Measurements from ENCODE around the gene IMPA2. TPM values are rescaled to one million over a fixed set of nuclear protein-coding genes. Genes with fewer than 3 reads are reported as not detected.
"Not testable (repeated sequence)": the region's sequence is repeated elsewhere in the genome, so short reads cannot be mapped to it uniquely, and the experiment has no call there.

Gene IMPA2
- total RNA-seq, 1 donor from 2014 or later, result 6.1 TPM

DNA sequence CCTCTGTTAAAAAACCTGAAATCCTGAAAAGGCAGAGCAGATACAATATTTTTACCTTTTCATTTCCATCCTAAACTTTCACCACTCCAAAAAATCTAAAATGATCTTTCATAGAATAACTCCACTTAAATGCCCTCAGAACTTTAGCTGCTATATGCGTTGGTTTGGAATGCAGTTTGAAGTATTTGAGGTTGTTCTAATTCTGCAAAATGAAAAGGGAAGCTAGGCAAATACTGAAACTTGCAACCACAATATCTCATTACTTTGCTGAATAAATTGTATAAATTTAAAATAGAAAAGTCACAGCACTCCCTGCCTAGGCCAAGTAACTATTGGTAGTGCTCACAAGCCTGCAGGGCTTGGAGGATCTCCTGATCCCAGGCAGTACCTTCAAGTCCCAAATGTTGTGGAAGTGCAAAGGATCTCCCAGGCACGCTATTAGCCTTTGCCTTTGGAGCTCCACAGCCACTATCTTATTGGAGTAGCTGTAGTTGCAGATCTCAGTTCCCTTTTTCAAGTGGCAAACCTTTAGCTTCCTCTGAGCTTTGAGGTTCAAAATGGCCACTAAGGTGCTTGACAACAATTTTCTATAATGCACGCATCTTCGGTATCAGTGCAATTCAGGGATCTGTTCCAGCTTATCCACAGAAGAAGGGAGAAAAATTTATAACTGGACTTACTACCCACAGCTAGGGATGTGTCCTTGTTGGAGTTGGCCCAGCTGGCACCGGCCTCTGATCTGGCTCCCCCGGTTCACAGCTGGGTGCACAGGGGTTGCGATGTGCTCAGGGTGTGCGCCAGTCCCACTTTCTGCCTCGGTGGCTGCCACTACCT is 68.9 kb downstream of the IMPA2 start:
- no peak for DNase-seq

DNA sequence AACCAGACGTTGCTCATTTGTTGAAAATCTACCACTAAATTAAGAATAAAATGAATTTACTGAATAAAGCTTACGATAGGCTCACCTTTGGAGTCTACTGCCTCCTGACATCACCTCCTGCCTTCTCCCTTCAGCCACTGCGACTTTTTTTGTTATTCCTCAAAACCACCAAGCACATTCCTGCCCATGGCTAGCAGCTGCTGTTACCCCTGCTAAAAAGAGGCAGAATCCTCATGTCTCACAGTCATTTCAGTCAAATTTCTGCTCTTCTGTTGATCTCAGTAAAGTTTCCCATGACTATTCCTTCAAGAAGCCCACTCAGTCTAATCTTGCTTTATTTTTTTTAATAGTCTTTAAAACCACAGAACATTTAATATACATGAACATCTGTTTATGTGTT is 71.6 kb downstream of the IMPA2 start:
- DNase-seq, result no peak

DNA sequence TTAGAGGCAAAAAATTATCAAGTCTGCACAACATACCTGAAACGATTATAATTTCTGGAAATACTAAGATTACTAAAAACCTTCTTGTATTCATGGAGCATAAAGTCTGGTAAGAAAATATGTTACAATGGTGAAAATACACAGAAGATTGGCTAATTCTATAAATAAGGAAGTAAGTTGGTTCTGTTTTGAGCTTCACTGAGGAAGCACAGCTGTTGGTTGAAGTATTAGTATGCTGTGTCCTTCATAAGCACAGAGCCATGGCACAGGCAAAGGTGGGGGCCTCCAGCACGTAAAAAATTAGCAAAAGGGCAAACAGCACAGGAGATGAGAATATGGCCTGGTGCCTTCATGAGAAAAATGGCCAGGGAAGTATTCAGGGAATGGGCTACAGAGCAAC is 72.0 kb downstream of the IMPA2 start:
- no peak for DNase-seq

DNA sequence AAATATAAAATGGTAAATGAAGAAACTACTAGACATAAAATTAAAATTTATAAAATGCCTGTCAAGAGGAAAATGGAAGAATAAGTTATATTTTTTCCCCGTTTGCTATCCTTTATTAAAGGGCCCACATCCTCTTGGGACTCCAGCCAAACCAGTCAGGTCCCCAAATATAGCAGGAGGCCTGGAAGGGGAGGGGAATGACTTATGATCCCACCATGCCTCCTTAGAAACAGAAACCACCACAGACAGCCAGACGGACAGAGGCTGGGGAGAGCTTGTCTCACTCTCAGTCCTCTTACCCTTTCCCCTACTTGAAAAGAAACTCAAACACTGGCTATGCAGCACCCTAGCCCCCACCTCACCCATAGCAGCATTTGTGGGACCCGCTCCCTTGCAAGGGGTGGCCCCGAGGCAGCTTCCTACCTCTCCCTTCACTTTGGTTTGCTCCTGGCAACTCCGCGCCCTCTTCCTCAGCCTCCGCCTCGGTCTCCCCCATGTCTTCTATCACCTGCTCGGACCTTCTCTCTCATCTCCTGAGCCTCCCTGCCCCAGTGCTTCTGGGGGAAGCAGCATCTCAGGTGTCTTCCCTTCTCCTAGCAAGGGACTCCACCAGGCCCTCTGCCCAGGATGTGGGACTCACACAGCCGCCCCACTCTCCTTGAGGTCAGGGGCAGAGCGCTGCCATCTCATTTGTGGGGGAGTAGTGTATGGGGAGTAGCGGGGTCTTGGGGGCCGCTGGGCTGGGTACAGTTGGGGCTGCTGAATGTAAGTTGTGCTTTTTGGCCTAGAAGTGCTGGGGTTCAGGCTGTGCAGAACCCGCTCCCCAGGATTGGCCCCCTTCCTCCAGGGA is 75.0 kb downstream of the IMPA2 start:
- DNase-seq, result no peak

DNA sequence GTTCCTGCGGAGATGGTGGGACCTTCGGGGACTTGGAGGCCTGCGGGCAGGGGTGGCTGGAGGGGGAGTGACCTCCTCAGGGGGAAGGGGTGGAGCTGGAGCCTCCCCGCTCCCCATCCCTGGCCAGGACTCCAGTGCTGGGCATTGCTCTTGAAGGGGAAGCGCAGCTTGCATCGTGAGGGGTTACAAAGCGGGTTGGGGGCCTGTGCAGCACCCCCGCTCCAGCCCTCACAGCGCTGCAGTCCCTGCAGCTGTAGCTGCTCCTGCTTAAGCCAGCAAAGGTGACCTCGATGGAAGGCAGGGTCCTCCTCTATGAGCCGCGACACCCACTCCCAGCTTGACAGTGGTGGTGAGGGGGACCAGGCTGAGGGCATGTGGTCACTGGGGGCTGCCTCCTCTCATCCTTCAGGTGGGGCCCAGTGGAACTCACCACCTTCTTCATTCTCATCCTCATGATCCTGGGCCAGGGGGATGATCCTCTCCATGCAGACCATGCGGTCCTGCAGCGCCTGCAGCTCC is 75.6 kb downstream of the IMPA2 start:
- no peak for DNase-seq

DNA sequence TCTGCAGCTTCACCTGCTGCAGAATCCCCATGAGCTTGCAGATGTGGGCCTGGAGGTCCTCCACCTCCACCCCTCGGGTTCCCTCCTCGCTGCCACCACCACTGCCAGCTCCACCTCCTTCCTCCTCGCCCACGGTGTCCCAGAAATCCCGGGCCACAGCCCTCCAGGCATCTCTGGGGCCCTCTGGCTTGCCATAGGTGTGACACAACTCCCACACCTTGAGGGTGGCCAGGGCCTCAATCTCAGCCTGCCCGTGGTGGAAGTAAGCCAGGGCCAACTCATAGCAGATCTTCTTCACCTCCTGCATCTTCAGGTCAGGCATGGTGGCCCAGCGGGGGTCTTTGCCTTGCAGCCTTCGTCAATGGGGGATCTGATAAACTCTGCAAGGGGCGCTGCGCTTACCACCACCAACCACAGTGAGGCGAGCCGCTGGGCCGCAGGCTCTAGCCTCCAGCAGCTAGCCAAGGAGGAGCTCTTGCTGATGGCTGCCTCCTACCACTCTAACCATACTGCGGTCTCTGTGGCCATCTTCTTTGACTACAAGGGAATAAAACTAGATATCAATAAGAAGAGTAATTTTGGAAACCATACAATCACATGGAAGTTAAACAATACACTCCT is 76.2 kb downstream of the IMPA2 start:
- no peak for DNase-seq

DNA sequence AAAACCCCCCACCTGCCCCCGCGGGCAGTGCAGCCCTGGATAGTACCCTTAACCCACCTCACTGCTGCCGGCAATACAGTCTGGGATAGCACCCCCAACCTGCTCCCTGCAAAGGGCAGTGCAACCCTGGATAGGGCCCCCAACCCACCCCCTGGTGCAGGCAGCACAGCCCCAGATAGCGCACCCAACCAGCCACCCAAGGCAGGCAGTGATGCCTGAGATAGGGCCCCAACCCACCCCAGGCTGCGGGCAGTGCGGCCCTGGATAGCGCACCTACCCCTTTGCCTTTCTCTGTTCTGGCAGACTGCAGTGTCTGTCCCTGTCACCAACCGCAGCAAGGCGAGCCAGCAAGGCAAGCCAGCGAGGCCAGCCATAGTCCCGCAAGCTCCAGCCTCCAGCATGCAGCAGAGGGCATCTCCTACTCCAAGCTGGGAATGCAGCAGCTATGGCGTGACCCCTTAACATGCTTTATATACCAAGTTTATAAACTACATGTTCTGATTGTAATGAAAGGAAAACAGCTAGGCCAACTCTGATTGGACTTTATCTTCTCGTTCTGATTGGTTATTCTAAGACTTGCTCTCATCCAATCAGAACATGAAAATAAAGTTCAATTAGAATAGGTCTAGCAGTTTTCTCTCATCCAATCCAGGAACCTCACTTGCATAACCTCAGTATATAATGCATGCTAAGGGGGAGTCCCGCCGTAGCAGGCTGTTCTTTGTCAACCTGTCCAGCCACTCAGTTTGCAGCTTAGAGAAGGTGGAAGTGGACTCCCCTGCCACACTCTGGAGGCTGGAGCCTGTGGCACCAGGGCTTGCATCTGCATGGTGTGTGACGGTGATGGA is 78.3 kb downstream of the IMPA2 start:
- no peak for DNase-seq

DNA sequence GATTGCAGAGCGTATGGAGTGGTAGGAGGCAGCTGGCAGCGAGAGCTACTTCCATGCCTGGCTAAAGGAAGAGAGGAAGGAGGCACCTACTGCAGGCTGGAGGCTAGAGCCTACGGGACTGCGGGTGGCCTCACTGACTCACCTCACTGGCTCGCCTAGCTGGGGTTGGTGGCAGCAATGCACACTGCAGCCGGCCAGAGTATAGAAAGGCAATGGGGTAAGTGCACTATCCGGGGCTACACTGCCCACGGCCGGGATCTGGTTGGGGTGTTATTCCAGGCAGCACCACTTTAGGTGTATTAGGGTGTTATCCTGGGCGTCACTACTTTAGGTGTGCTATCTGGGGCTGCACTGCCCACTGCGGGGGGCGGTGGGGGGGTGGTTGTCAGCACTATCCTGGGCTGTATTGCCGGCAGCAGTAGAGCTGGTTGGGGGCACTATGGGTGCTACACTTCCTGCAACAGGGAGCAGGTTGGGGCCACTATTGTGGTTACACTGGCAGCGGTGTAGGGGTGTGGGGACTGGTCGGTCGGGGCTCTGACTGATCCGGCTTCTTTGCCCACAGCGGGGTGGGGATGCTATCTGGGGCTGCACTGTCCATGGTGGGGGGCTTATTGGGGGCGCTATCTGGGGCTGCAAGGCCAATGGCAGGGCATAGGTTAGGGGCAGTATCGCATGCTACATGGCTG is 79.0 kb downstream of the IMPA2 start:
- DNase-seq, result no peak

DNA sequence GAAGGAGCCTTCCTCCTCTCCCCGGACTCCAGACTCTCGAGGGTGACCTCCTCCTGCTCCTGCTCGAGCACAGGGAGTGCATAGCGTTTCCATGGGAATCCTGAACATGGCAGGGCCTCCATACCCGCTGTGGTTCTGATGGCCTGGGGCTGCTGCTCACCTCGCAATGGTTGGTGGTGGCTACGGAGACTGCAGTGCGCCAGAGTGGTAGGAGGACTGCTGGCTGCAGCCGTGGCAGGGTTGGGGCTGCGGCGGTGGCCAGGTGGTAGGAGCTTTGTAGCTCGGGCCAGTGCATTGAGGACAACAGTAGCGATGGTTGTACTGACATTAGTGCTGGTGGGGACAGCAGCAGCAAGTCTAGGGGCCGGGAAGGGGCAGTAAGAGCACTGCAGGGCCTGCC is 80.4 kb downstream of the IMPA2 start:
- DNase-seq, result no peak

DNA sequence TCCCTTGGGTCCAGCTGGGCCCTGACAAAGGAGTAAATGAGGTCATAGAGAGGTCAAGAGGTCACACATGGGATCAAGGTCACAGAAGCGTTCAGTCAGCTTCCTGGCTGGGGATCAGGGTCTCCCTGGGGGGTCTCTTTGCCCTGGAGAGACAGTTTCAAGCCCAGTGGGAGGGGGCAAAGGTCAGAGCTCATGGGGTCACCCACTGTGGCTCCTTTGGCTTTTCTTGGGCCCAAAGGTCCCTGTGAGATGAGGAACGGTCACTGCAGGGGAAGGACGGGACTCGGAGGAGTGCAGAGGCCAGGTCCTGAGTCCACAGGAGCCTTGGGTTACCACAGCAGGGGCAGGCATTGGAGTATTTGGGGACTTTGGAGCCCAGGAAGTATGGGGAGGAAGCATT is 81.7 kb downstream of the IMPA2 start:
- DNase-seq, result no peak

DNA sequence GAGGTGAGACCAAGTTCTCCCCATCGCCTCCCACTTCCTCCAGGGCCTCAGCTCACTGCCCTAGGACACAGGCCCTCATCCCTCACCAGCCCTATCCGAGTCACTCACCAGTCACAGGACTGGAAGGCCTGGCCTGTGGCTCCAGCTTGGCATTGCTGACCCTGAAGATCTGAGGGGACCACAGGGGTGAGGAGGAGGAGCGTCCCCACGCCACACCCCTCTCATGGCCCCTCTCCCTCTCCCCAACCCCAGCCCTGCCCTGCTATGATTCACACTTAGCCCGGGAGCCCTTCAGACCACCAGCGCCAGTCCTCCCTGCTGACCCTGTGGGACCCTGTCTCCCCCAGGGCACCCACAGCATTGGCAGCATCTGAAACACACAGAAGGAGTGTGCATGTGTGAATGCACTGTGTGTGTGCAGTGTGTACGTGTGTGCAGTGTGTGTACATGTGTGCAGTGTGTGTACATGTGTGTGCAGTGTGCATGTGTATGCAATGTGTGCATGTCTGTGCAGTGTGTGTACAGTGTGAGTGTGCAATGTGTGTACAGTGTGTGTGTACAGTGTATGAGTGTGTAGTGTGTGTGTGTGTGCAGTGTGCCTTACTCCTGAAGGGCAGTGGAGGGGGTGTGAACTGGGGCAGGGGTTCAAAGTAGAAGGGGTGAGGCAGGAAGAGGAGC is 82.9 kb downstream of the IMPA2 start:
- DNase-seq, result no peak

DNA sequence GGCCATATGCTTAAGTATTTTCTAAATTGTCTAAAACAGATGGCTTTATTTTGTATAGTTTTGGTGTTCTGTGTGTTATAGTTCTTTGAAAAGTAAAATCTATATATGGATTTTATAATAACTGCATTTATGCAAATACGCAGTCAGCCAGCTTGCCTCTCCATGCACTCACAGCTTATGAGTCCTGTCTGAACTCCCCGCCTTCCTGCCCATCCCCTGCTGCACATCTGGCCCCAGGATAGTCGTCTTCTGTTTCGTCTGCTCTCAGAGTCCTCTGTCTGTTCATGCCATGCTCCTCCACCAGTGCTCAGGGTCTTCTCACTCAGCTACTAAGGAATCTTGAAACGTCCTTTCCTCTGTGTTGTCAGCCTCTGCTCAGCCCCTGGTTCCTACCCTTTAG is 84.1 kb downstream of the IMPA2 start:
- DNase-seq, result no peak

DNA sequence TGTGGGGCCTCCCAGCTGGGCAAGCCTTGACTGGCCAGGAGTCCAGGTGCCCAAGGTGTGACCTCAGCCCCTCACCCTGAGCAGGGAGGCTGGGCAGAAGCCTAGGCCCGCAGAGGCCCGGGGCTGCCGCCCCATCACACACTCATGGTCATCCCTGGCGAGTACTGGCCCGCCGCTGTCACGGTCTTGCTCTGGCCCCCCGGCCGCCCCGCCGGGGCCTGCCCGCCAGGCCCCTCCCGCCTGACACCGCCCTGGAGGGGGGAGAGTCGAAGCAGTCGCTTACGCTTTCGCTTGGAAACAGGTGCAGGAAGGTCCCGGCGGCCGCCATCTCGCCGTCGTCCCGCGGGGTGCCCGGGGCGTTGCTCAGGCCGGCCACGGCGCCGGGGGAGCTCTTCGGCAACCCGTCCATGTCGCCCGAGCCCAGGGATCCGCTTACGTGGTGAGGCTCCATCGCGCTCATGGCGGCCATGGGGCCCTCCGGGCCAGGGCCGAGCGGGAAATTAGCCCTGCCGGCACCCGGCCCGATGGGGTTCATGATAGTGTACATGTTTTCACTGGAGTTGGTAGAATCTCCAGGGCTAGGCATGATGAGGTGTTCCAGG is 85.7 kb downstream of the IMPA2 start:
- DNase-seq, result no peak

DNA sequence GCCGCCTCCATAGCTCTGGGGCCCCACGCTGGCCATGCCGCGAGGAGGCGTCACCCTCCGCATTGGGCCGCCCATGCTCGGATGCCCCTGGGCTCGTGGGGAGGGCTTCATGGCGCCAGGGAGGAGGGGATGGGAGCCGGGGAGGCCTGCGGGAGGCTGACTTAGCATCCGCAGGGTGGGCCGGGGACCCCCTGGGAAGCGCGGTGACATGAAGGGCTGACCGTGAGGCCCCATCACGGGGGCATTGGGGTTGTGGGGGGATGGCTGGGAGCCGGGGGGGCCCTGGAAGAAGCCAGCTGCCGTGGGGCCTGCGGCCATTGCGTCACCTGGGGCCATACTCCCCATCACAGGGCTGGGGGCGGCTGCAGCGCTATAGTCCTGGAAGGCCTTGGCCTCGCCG is 86.4 kb downstream of the IMPA2 start:
- DNase-seq, result no peak

DNA sequence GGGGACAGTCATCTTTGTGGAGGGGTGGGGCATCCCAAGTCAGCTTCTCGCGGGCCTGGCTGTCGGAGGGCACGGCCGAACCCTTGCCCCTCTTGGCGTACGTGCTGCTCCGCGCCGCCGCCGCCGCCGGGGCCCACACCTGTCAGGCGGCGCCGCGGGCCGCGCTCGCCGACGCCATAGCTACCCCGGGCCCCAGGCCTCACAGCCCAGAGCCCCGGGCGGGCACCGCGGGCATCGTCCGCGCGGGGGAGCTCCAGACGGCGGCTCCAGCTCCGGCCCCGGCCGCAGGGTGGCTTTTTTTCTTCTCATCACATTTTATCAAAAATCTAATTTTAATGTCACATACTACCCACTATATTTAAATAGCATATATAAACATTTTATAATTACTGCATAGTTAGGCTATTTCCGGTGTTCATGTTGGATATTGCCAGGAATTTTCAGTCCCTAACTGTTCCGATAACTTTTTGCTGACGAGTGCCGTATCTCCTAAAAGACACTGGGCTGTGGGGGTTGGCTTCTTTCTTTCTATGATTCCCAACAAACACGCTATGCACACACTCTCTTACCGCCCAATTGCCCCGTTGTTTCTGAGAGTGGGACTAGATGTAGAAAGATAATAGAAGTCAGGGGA is 87.1 kb downstream of the IMPA2 start:
- not testable (repeated sequence) for DNase-seq

DNA sequence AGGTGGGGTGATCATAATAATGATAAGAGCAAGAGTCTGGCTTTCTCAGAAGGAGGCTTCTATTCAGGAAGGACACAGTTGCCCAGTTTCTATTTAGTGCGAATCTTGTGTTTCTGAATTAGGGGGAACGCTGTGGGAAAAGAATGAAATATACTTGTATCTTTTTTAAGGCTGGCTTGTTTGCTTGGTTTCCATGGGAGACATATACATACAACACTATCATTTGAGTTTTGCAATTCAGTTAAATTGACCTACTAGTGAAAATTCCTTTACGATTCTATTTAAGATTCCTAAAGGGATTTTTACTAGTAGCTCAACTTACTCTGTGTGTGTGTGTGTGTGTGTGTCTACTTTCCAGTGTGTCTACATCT is 87.6 kb downstream of the IMPA2 start:
- DNase-seq, result no peak

DNA sequence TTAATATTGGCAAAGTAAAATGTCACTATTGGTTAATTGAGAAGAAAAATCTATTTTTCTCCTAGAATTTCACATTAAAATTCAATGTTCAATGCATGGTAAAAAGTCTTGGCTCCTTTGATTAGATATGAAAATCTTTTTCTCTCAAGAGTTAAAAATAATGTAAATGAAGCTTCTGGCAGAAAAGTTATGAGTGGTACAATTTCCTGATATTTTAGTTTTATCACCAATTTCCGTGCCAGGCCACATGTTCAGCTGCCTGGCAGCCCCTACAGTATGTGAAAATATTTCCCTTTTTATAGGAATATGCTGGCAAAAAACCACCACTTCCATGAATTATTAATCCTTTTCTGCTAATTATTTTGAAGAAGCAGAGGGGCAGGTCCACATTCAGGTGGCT is 89.8 kb downstream of the IMPA2 start:
- DNase-seq, result not testable (repeated sequence)

DNA sequence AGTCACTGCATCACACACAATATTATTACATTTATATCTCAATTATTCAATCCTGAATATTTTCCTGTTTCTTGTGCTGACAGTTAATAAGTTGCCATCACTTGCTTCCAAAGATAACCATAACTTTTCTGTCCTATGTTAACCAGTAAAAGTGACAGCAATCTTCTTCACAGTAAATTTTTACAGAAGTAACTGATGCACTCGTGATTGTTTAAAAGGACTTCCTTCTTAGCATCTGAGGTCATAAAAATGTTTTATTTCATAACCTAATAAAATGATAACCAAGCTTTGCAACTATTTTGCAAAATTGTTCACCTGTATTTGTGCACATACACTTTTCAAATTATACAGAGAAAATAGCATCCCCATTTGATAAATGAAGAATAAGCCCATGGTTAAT is 91.7 kb downstream of the IMPA2 start:
- DNase-seq, result no peak

DNA sequence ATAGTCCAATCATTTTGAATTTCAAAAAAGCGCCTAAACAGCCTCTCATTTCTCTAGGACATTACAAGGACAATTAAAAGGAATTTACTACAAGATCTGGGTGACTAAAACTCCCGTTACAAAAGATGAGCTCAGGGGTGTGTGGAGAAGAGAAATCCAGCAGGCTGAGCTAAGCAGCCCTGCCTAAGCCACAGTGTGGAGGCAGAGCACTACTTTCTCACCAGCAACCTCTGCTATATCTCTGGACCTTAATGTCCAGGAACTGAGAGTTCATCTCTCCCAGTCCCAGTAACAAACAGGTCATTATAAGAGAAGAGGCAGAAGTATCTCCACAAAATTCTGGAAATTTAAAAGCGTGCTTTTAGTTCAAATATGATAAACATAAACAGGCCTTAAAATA is 93.4 kb downstream of the IMPA2 start:
- DNase-seq, result no peak
